Ascending aorta (tissue), 2 donors: ENCODE measurements around the gene SEPHS1. TPM values are rescaled to one million over a fixed set of nuclear protein-coding genes. Genes with fewer than 3 reads are reported as not detected.

Experiments
- DNase-seq, 2 donors: peaks; one replicate each; pipeline ENCODE4 v3.0.0-alpha.2; 2019; ENCODE audit warnings: low spot score in 2 of 2
- H3K27ac ChIP-seq, 2 donors: fragments of 200-600 bp; sonication (generic); one replicate each; pipeline ENCODE4 v1.5.1; 2016 to 2017; ENCODE audit warnings: mild to moderate bottlenecking in 1 of 2
- H3K27me3 ChIP-seq: fragments of 200-600 bp; sonication (generic); one replicate; pipeline ENCODE4 v1.5.1; 2017
- H3K36me3 ChIP-seq, 2 donors: fragments of 200-600 bp; sonication (generic); one replicate each; pipeline ENCODE4 v1.5.1; 2016
- H3K4me1 ChIP-seq, 2 donors: fragments of 200-600 bp; sonication (generic); one replicate each; pipeline ENCODE4 v1.5.1; 2016 to 2017; ENCODE audit warnings: mild to moderate bottlenecking in 1 of 2
- H3K4me3 ChIP-seq, 2 donors: fragments of 200-600 bp; sonication (generic); one replicate each; pipeline ENCODE4 v1.5.1; 2016 to 2017; ENCODE audit warnings: mild to moderate bottlenecking in 1 of 2
- H3K9me3 ChIP-seq, 2 donors: fragments of 200-600 bp; sonication (generic); one replicate each; pipeline ENCODE4 v1.5.1; 2016
- CTCF ChIP-seq, 3 experiments: fragments of 200-600 bp in 2 of 3; fragments of 450-650 bp in 1 of 3; sonication (generic) in 2 of 3; IDR thresholded peaks; one replicate each; pipeline ENCODE4 v1.5.1; 2016 to 2019; ENCODE audit warnings: antibody characterized with exemption in 3 of 3, mild to moderate bottlenecking in 1 of 3, moderate library complexity in 1 of 3
- intact Hi-C: fragments of 100-400 bp; cut with DNase I; formaldehyde crosslinking; loops from one replicate; pipeline ENCODE4 v1.15.1; 2023
- total RNA-seq: library from RNA; depleted of rRNA; stranded (reverse); fragments of >200 nt; gene quantifications from one replicate; pipeline ENCODE4 v1.1.0, GENCODE V29; 2016

The SEPHS1 gene
- total RNA-seq, 1 donor from 2014 or later, result 20.3 TPM

- intact Hi-C loops, result no loop called here
- Histone ChIP-seq H3K9me3 (no peaks in the 10 kb centered on the region), H3K27ac (peak overlapping the region in 1 of 2 donors; percentile 15), H3K36me3 (no peaks in the 10 kb centered on the region), H3K4me3 (peak overlapping the region in 1 of 2 donors; percentile 33), H3K4me1 (peaks cover 0 to 8% of the 10 kb centered on the region in 2 donors), H3K27me3 (no peaks in the 10 kb centered on the region)
- no peak for TF ChIP-seq CTCF (IDR thresholded peaks at IDR 0.05)
- peak in 1 of 2 donors; percentile 63 for DNase-seq
These were observed 75.9 kb downstream of the SEPHS1 start for GRCh38 chr10:13272164-13272571.

- Histone ChIP-seq H3K27ac (peak overlapping the region in 1 of 2 donors; percentile 15), H3K4me1 (peaks cover 0 to 8% of the 10 kb centered on the region in 2 donors), H3K27me3 (no peaks in the 10 kb centered on the region), H3K36me3 (no peaks in the 10 kb centered on the region), H3K9me3 (no peaks in the 10 kb centered on the region), H3K4me3 (peak overlapping the region in 1 of 2 donors; percentile 33)
- DNase-seq, result peak in 1 of 2 donors; percentile 65
- peak; percentile 9 to 31 (median 21) for TF ChIP-seq CTCF (IDR thresholded peaks at IDR 0.05)
- intact Hi-C loops, result loop anchor here (2.0 kb wide), 1 partner anchor 27 kb away; no protein-coding TSS in a partner anchor
These were observed 76.4 kb downstream of the SEPHS1 start for GRCh38 chr10:13271552-13272163.

- DNase-seq, result no peak
- TF ChIP-seq CTCF (IDR thresholded peaks at IDR 0.05), result no peak
- H3K36me3 ChIP-seq, result no peaks in the 10 kb centered on the region
- H3K9me3 ChIP-seq, result no peaks in the 10 kb centered on the region
- peak overlapping the region in 1 of 2 donors; percentile 15 for H3K27ac ChIP-seq
- peaks cover 0 to 8% of the 10 kb centered on the region in 2 donors for H3K4me1 ChIP-seq
- no peaks in the 10 kb centered on the region for H3K27me3 ChIP-seq
- H3K4me3 ChIP-seq, result no peak overlapping the region
- intact Hi-C loops, result loop anchor here (2.0 kb wide), 1 partner anchor 28 kb away; no protein-coding TSS in a partner anchor
These were observed 77.1 kb downstream of the SEPHS1 start for GRCh38 chr10:13270877-13271551.

DNA sequence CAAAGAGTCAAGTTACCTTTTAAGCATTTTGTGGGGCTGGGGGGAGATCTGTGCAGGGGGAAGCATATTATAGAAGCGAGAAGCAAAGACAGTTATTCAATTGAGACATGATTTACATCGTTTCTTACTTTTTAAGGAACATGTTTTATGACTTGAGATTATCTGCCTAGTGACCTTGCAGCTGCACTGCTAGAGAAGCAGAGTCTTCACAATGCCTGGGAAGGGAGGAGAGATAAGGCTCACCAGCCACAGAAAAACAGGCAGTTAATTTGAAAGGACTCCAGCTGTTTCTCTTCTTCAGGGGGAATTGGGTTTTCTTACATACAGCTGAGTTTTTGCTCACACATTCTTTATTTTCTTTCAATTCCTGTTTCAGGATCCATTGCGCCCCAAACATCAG lies 79.3 kb downstream of the SEPHS1 start:
- H3K27me3 ChIP-seq, result no peaks in the 10 kb centered on the region
- no peaks in the 10 kb centered on the region for H3K9me3 ChIP-seq
- peaks cover 0 to 8% of the 10 kb centered on the region in 2 donors for H3K4me1 ChIP-seq
- no peak for DNase-seq
- H3K4me3 ChIP-seq, result no peak overlapping the region
- intact Hi-C loops, result no loop called here
- TF ChIP-seq CTCF (IDR thresholded peaks at IDR 0.05), result no peak
- H3K27ac ChIP-seq, result no peak overlapping the region
- H3K36me3 ChIP-seq, result no peaks in the 10 kb centered on the region

GRCh38 chr10:13268310-13268709 lies 79.8 kb downstream of the SEPHS1 start:
- no peaks in the 10 kb centered on the region for H3K27me3 ChIP-seq
- no peak overlapping the region for H3K4me3 ChIP-seq
- intact Hi-C loops, result no loop called here
- H3K4me1 ChIP-seq, result peaks cover 0 to 8% of the 10 kb centered on the region in 2 donors
- no peaks in the 10 kb centered on the region for H3K9me3 ChIP-seq
- H3K36me3 ChIP-seq, result no peaks in the 10 kb centered on the region
- DNase-seq, result no peak
- TF ChIP-seq CTCF (IDR thresholded peaks at IDR 0.05), result no peak
- H3K27ac ChIP-seq, result no peak overlapping the region

Other genes starting within 250 kb of the SEPHS1 start
- 48.5 TPM for gene OPTN, start 248.1 kb downstream of the SEPHS1 start, total RNA-seq
- gene MCM10, start 186.7 kb downstream of the SEPHS1 start, total RNA-seq, result 0.11 TPM
- not detected for gene UCMA, start 113.9 kb downstream of the SEPHS1 start, total RNA-seq
- 22.0 TPM for gene PHYH, start 48.2 kb downstream of the SEPHS1 start, total RNA-seq
- 6.9 TPM for gene BEND7, start 180.7 kb upstream of the SEPHS1 start, total RNA-seq
- gene PRPF18, start 238.7 kb upstream of the SEPHS1 start, total RNA-seq, result 3.4 TPM